ENCODE results near the gene HMCN1. TPM values are rescaled to one million over a fixed set of nuclear protein-coding genes. Genes with fewer than 3 reads are reported as not detected.

HMCN1 gene
- total and polyA plus RNA-seq, 4 donors, result 3.2 to 149 (median 15.4) TPM

DNA sequence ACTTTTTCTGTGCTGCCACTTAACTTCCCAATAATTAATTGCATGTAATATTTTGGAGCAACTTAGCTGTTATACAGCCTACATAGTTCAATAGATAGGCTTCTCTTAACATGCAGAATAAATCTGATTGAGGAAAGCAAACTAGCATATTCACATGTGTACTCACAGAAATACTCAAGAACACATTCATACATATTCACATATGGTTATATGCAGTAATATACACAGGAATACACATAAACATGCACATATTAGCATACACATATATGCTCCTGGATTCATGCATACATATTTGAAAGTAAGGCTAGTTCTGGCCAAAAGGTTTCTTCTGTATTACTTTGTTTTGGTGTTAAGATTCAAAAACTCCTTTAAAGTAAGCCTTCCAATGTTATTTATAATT is 73.1 kb downstream of the HMCN1 start:
- DNase-seq (no peak), ATAC-seq (ENCODE audit: insufficient read depth, low FRiP score) (no peak)
- no peak overlapping the region for H3K4me3 ChIP-seq
- H3K27me3 ChIP-seq (ENCODE audit: control insufficient read depth in 3 of 3, insufficient read depth in 3 of 3, low read length in 2 of 3), result no peaks in the 10 kb centered on the region
- no peak overlapping the region for H3K9ac ChIP-seq (ENCODE audit: insufficient read depth in 1 of 2, low read length in 2 of 2)
- no peaks in the 10 kb centered on the region for H3K9me3 ChIP-seq (ENCODE audit: control insufficient read depth in 4 of 4, insufficient read depth in 3 of 4, low read length in 3 of 4)
- TF ChIP-seq, protein P1, sequence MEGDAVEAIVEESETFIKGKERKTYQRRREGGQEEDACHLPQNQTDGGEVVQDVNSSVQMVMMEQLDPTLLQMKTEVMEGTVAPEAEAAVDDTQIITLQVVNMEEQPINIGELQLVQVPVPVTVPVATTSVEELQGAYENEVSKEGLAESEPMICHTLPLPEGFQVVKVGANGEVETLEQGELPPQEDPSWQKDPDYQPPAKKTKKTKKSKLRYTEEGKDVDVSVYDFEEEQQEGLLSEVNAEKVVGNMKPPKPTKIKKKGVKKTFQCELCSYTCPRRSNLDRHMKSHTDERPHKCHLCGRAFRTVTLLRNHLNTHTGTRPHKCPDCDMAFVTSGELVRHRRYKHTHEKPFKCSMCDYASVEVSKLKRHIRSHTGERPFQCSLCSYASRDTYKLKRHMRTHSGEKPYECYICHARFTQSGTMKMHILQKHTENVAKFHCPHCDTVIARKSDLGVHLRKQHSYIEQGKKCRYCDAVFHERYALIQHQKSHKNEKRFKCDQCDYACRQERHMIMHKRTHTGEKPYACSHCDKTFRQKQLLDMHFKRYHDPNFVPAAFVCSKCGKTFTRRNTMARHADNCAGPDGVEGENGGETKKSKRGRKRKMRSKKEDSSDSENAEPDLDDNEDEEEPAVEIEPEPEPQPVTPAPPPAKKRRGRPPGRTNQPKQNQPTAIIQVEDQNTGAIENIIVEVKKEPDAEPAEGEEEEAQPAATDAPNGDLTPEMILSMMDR (IDR thresholded peaks at IDR 0.05; ENCODE audit: control extremely low read depth, extremely low read depth), result no peak
- no peaks in the 10 kb centered on the region for H3K36me3 ChIP-seq (ENCODE audit: control insufficient read depth in 4 of 4, insufficient read depth in 4 of 4, low read length in 4 of 4)
- H3K27ac ChIP-seq (ENCODE audit: low read depth in 1 of 2, low read length in 1 of 2), result no peak overlapping the region
- H3K4me1 ChIP-seq (ENCODE audit: control insufficient read depth in 5 of 5, insufficient read depth in 5 of 5, low read length in 5 of 5), result no peaks in the 10 kb centered on the region

DNA sequence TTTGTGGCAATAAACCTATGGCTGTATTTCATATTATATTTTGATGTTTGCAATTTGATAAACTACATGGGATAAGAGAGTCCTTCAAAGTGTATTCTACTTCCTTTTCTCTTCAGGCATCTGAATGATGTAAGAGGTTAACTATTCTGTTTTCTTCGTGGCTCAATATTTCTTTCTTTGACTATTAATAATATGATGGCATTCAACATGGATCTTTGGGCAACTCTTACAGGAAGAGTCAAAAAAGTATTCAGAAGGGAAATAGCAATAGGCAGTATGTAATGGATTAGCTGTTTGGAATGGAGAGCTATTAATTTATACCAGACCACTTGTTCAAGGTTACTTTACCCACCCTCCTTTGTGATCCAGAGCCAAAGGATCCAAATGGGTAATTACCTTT is 74.4 kb downstream of the HMCN1 start:
- H3K27ac ChIP-seq (ENCODE audit: low read depth in 1 of 2, low read length in 1 of 2), result no peak overlapping the region
- H3K4me3 ChIP-seq, result no peak overlapping the region
- no peaks in the 10 kb centered on the region for H3K4me1 ChIP-seq (ENCODE audit: control insufficient read depth in 5 of 5, insufficient read depth in 5 of 5, low read length in 5 of 5)
- H3K9me3 ChIP-seq (ENCODE audit: control insufficient read depth in 4 of 4, insufficient read depth in 3 of 4, low read length in 3 of 4), result no peaks in the 10 kb centered on the region
- ATAC-seq (ENCODE audit: insufficient read depth, low FRiP score), result no peak
- no peak overlapping the region for H3K9ac ChIP-seq (ENCODE audit: insufficient read depth in 1 of 2, low read length in 2 of 2)
- TF ChIP-seq, protein P1 (IDR thresholded peaks at IDR 0.05; ENCODE audit: control extremely low read depth, extremely low read depth), result no peak
- H3K36me3 ChIP-seq (ENCODE audit: control insufficient read depth in 4 of 4, insufficient read depth in 4 of 4, low read length in 4 of 4), result no peaks in the 10 kb centered on the region
- no peak for DNase-seq
- no peaks in the 10 kb centered on the region for H3K27me3 ChIP-seq (ENCODE audit: control insufficient read depth in 3 of 3, insufficient read depth in 3 of 3, low read length in 2 of 3)
- 32 to 66% methylated on average over 1 of the region's 1 CpG for WGBS, 2 donors

DNA sequence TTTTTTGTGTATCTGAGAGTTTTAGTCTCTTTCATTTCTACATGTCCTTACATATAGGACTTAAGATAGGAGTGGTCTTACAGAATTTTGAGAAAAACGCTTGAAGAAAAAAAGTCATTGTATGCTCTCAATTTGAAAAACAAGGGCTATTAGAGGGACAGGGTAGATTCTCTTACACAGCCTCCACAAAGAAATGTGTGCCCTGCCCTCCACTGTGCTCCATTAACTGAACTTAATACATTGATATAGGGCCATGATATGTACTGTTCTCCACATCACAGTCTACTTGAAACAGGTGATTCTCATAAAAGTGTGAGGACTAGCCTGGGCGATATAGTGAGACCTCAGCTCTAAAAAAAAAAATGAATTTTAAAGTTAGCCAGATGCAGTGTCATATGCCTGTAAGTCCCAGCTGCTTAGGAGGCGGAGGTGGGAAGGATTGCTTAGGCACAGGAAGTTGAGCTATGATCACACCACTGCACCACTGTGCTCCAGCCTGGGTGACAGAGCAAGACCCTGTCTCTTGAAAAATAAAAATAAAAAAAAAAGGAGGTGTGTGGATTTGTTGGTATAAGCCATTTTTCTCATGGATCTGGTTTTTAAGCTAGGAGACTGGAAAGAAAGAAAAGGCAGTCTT is 77.0 kb downstream of the HMCN1 start:
- H3K4me3 ChIP-seq, result no peak overlapping the region

More for the DNA sequence above, 77.0 kb downstream of the HMCN1 start:
- Histone ChIP-seq H3K4me1 (ENCODE audit: control insufficient read depth in 5 of 5, insufficient read depth in 5 of 5, low read length in 5 of 5) (no peaks in the 10 kb centered on the region), H3K27me3 (ENCODE audit: control insufficient read depth in 3 of 3, insufficient read depth in 3 of 3, low read length in 2 of 3) (no peaks in the 10 kb centered on the region), H3K9ac (ENCODE audit: insufficient read depth in 1 of 2, low read length in 2 of 2) (no peak overlapping the region), H3K36me3 (ENCODE audit: control insufficient read depth in 4 of 4, insufficient read depth in 4 of 4, low read length in 4 of 4) (no peaks in the 10 kb centered on the region), H3K27ac (ENCODE audit: low read depth in 1 of 2, low read length in 1 of 2) (no peak overlapping the region), H3K9me3 (ENCODE audit: control insufficient read depth in 4 of 4, insufficient read depth in 3 of 4, low read length in 3 of 4) (no peaks in the 10 kb centered on the region)
- ATAC-seq (ENCODE audit: insufficient read depth, low FRiP score) (no peak), DNase-seq (no peak)
- TF ChIP-seq, protein P1 (IDR thresholded peaks at IDR 0.05; ENCODE audit: control extremely low read depth, extremely low read depth), result no peak
- WGBS, 2 donors, result 82 to 83% methylated on average over 3 of the region's 3 CpGs

All from lung (tissue), 12 donors.